HG03159 (cell line): ENCODE data around the gene RIC3.

Experiments used
- ATAC-seq: cut with Tn5 transposase; IDR thresholded peaks from one replicate; pipeline ENCODE4 v1.9.1; 2021; ENCODE audit warnings: mild to moderate bottlenecking, moderate library complexity; ENCODE audit not compliant: unreplicated experiment

The RIC3 gene

DNA sequence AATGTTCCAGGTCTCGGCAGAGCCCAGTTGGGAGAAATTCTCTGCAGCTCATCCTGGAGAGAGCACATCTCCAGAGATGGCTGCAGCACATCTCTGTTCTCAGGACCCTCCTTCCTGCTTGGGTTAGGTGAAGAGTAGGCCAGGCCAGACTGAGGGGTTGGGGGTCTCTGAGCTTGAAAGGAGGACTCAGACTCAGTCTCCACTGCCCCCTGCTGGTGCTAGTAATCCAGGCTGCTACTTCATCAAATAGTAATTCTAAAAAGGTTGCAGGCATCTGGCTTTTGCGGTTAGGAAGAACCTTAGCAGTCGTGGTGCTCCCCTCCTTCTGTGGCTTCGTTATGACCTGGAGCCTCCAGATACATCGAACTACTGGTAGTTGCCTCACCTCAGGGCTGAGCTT is 78.1 kb downstream of the RIC3 start:
- no peak for ATAC-seq

DNA sequence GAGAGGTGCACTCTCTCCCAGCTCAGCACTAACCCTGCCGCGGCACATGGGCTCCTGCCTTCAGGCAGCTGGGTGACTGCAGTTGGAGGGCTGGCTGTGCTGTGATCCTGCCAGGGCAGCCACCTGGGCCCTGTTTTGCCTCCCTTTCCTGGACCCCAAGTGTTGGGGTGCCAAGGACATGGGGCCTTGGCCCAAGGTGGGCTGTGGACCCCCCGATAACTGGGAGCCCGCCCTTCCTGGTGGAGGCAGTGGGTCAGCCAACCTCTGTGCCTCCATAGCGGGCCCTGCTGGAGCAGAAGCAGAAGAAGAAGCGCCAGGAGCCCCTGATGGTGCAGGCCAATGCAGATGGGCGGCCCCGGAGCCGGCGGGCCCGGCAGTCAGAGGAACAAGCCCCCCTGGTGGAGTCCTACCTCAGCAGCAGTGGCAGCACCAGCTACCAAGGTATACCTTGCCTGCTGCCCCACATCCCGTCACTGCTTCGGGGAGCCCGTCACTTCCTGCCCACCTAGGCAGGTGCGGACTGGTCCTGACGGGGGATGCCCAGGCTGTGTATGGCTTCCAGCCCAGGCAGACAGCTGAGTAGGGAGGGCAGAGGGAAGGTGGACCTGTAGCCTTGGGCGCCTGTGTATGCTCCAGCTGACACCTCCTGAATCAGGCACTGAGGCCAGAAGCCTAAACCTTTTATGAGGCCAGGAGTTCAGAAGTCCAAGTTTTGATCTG is 78.9 kb downstream of the RIC3 start:
- ATAC-seq = no peak

DNA sequence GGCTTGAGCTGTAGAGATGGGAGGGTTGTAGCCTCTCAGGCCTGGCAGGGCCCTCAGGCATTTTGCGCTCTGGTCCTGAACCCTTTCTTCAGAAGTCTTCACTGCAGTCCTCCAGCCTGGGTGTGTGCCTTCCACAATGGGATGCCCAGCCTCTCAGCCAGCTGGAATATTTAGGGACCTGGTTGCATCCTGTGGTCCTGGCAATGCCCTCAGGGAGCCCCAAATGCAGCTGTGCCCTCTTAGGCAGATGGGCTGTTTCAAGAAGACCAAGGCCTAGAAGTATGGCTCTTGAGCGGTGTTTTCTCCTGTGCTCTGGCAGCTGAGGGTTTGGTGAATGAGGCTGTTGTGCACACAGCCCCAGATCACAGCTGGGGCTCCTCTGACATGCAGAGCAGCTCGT is 81.1 kb downstream of the RIC3 start:
- no peak for ATAC-seq

DNA sequence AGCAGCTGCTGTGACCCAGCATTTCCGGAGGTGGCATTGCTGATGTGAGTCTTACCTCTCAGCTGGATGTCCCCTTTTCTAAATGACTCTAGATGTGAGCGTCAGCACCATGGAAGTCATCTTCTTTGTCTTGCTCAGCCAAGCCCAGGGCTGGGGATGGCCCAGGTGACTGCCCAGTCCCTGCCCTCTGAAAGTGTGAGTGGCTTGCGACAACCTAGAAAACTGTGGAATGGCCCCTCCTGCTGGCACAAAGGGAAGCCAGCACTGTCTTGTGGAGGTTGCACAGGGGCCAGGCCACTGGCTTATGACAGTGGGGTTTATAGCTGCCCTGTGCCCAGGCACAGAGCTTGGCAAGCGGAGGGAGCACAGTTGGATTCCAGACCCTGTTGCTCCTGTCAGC is 81.6 kb downstream of the RIC3 start:
- ATAC-seq = no peak

DNA sequence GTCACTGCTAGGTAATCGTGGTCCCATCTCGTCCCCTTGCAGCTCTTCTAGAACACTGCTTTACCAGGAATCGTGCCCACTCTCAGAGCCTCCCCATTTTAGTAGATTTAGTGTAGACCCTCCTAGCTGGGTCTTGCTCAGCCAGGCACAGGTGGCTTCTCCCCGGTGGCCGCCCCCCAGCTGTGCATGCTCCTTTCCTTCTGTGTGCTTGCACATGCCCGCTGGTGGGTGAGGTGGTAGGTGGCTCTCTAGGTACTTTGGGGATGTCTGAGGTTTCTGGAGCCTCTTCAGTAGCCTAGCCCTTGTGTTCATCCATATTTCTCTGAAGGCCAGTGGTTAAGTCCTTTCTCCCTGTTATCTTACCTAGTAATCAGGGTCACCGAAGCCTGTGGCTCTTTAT is 82.3 kb downstream of the RIC3 start:
- no peak for ATAC-seq

DNA sequence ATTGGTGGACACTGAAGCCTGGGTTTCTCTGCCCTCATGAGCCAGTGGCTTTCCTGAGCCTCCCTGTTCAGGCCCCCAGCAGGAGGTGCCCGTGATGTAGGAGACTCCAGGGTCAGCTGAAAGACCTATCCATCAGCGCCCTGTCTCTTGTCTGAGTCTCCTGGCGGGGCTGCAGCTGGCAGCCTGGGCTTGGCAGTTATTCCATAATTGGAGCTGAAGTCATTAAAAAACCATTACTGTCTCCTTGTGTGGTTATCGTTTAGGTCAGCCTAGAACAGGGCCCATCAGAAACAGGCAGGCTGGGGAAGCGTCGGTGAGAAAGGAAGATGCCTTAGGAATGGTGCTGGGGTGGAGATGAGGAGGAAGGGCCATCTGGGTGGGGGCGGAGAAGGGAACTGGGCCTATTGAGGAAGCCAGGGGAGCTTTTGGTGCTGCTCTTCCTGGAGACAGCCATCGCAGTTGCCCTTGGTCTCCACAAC is 82.8 kb downstream of the RIC3 start:
- ATAC-seq = no peak

DNA sequence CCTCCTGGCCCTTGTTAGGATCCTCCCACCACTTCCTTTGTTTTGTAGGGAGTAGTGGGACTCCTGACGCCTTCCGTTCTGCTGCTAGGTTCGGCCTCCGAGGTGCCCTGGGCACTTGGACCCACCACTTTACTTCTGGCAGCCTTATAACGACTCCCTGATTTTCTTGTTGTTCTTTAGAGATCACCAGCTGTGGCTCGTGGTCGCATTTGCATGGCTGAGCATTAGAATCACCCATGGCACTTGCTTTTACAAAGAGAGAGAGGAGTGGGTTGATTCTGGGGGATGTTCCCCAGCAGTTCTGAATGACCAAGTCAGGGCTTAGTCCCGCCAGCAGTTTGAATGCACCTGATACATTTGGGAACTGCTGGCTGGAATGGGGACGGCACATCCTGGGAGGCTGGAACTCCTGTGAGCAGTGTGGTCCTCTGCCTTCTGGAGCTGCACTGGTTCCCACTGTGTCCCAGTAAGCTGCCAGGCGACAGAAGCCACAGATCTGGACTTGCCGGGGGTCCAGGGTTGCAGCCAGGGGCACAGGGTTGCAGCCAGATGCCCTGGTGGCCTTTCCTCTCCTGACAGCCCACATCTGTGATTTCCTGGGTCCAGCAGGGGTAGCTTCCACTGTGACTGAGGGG is 83.7 kb downstream of the RIC3 start:
- ATAC-seq = no peak

DNA sequence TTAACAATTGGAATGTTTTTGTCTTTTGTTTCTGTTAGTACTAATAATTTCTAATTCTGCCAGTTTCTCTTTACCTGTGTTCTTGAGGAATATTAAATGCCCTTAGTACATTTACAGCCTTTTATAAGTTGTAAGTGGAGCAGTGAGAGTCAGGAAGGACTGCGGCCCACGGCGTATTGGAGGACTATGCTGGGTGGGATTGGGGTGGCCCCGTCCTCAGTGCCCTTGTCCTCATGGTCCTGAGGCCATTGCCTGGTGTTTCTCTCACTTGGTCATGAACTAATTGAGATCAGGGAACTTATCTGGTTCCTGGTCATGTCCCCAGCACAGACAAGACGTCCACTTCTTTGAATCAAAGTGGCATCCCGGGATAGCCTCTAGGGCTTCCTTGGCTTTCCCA is 84.5 kb downstream of the RIC3 start:
- no peak for ATAC-seq

DNA sequence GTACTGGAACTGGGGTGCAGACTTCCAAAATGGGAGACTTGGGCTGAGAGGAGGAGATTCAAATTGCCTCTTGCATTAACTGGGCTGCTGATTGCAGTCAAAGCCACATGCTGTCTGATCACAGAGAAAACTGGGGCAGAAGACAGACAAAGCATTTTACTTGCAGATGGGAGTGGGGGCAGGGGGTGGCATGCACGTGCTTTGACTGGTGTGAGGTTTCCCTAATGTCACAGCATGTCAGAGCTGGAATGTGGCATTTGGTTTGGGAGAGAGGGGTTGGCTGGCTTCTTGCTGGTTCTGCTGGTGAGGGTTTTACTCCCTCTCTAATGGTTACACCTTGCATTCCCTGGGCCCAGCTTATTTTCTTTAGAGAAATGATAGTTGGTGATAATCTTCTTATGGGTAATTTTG is 84.9 kb downstream of the RIC3 start:
- ATAC-seq = no peak

DNA sequence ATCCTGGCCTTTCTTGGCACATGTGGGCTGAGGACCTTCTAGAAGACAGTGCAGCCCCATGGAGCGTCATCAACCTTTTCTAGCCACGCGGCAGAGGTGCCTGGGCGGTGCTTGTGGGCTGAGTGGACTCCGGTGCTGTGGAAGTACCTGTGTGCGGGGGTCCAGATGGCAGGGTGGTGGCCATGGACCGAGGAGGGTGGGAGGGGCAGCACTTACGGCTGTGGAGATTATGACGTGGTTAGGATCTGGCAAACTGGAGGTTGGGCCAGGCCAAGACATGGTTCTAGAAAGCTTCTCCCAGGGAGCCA is 85.8 kb downstream of the RIC3 start:
- no peak for ATAC-seq

DNA sequence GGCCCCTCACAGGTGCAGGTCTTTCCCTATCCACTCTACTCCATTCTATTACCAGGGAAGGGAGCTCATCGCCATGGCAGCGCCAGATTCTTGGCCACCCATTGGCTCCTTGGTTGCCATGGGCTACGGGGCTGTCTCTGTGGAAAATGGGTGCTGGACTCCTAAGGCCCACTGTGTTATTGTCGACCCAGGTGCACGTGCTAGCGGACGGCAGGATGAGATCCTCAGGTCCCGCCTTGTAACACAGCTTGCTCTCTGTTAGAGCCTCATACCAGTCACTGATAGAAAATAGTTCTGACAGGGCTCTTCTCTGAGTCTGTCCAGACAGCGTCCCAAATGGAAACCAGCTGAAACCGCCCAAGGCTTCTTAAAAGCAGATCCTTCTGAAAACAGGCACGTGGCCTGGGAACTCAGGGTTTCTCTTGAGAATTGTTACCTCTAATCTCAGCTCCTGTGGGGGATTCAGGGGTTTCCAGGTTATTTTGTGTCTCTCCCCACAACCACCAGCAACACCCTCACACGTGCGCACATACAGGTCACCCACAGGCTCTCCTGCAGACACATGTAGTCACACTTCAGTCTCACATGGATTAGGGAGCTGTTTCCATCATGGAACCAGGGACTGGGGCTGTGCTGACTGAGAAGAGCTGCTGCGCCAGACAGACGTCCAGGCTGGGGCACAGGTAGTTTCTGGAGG is 86.3 kb downstream of the RIC3 start:
- no peak for ATAC-seq

DNA sequence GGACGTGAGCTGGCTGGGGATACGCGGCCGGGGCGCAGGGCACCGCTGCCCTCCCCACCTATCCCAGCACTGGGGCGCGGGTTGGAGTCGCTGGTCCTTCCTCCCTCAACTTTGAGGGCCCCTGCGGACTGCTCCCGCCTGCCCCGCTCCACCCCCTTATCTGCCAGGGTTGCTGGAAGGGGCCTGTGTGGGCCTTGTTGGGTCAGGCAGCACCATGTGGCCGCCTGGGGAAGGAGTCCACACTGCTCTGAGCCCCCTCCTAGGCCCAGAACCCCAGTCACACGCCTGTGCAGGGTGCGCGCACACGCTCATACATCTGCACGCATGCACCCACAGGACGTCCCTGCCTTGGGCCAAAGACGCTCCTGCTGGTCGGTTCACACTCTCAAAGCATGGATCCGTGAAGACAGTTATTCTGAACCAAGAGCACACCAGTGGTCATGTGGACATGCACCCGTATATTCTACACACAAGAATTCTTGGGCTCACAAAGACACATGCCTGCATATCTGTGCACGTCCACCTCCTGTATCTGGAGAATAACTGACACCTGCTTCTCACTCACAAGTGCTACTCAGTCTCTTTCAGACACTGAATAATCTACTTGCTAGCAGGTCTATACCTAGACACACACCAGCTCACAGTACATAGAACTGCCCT is 87.1 kb downstream of the RIC3 start:
- ATAC-seq = no peak

DNA sequence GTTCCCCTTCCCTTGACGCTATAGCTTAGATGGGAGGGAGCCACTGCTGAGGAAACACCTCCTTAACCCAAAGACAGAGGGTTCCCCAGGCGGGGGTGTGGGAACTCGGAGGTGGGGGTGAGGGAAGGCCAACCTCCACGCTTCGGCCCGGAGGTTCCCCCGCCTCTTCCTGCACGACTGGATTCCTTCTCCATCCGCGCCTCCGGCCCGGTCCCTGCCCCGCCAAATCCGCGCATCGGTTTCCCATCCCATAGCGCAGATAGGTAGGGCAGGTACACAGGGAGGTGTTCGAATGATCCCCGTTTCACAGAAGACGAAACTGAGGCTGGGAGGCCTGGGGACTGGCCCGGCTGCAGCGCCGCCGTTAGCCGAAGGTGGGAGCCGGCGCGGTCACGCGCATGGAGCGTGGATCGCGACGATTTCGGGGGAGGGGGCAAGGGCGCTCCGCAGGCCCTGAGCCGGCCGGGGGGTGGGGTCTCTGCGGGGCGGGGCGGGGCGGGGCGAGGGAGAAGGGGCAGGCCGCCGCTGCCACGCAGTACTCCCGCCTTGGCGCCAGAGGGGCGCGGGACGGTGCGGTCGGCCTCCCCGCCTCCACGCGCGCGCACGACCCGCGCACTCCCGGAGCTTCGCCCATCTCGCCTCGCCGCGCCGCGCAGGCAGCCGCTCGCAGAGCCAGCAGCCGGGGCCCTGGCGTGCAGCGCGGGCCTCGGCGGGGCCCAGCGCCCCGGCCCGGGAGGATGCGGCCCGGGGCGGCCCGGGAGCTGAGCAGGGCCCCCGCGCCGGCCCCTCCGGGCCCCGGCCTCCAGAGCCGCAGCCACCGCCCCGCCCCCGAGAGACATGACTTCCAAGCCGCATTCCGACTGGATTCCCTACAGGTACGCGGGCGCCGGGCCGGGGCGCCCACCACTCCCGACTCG is 87.9 kb downstream of the RIC3 start, which contains the start of gene TUB:
TSS of gene TUB (plus strand) at position 538 of the 917 bp plus-strand sequence. CDS start at position 838, 300 bp downstream.
- ATAC-seq = no peak

DNA sequence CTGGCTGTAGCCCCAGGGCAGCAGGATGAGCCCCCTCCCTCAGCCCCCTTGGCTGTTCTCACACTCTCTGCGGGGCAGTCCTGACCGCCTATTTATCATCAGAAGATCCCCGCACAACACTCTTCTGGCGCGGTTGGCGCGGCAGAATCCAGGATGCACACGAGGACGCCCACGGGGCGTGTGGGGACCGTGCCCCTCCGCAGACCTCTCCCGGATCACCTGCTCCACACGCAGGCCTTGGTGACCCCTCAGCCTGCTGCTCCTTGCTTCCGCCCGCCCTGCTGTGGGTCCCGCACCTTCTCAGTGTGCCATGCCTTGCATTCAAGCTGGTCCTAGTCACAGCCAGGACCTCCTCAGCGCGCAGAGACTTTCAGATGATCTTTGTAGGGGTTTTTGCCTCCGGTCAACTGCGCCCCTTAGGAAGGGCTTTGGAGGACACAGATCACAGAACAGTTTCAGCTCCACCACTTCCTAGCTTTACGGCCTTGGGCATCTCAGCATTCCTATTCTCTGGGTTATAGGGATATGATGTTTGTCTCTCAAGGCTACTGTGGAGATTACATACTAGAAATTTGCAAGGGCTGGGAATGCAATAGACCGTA is 88.7 kb downstream of the RIC3 start:
- ATAC-seq = no peak

DNA sequence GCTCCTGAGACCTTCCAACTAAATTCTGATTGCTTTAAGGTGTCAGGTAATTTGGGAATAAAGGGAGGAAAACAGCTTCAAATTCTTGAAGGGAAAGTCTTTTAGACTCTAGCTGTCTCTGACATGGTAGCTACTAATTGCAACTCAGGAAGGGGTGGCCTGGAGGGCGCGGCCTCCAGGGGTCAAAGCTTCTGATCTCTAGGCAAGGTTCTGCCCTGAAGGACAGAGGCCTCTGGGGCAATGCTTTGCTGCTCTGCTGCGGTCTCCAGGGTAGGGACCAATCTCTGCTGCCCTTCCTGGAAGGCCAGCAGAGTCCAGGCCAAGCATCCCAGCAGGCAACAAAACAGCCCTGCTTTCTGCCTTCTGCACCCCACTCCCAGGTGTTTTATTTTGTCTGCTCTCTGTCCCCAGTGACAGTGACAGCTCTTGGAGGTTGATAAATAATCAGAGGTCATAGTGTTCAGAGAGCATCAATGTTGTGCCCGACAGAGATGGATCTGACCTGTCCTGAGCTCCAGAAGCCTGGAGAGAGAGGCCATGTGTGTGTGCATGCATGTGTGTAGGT is 89.6 kb downstream of the RIC3 start:
- ATAC-seq = no peak

DNA sequence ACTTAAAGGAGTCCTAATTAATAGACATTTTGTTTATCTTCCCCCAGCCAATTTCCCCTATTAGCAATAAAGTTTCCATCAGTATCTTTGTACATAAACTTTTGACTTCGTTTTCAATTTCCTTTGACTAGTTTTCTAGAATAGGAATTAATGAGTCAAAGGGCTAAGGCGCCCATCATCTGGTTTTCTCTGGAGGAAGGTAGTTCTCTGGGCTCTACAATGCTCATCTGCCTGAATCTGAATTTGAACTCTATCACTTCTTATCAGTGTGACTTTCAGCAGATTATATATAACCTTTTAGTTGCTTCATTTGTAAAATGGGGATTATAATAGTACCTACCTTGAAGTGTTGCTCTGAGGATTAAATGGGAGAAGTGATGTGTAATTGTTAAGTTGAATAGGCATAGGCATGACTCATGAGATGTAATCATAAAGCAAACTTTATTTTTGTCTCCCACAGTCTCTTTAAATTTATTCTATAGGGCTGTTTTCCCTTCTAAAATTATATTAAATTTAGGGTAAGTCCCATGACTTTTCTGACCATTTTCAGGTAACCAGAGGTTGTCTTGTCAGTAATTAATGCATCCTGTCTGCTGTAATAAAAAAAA is 93.6 kb downstream of the RIC3 start:
- ATAC-seq = no peak

DNA sequence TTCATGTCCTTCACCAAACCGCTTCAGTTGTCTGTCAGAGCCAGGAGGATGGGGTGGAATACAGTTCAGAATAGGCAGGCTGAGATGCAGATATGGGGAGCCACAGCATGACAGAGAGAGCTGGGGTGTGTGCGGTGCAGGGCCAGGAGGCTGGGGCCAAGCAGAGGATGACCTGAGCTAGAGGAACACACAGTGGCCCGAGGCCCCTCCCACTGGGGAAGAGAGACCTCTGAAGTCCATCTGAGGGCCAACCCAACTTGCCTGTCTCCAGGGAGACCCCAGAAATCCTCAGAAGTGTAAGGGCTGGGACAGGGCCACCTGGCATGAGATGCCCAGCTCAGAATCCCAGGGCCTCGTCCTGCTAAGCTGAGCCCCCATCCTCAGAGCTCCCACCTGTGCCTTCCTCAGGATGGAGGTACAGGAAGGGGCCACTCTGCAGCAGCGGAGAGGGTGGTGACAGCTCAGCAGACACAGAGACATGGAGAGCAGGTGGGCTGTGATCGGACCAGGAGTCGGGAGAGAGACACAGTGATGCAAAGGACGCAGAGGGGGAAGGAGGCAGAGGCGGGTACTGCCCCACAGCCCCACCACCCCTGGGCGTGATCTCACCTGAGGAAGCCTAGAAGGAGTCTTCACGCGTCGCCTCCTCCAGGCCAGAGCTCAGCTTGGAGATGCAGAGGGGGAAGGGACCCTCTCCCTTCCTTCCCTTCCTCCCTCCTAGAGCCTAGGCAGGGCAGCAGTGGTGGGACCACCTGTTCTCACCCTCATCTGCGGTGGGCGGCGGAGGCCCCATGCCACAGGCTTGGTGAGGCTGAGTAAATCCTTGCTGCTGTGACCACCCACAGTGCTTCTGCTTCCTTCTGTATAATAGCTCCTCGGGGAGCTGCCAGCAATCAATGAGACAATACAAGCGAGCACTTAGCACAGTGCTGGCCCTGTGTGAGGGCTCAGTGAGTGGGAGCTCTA is 96.9 kb downstream of the RIC3 start:
- no peak for ATAC-seq

DNA sequence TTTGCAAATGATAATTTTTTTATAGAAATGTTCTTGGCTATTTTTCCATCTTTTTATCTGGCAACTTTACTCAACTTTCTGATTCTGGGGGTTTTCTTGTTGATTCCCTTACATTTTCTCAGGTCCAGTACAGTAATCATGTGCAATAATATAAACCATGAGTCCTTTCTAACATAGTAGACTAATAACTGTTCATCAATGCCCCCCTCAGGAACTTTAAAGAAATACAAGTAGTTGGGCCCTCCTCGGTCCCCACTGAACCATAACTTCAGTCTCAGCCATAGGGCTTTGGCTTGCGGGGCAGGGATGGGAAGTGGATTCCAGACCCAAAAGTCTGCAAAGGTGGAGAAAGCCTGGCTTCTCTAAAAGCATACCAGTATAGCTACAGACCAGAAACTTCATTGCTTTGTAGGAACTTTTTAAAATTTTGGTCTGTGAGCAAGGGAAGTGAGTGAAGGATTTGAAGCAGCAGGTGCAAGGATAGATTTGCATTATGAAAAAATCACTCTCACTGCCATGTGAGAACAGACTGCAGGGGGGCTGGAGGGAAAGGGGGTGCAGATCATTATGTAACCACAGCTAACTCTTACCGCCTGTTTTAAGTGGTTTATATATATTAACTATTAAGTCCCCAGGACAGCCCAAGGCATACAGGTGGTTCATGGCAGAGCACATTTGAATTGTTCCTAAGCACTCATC is 98.3 kb downstream of the RIC3 start:
- ATAC-seq = no peak
